Measurements from ENCODE around the gene GATB. TPM values are rescaled to one million over a fixed set of nuclear protein-coding genes. Genes with fewer than 3 reads are reported as not detected.

The GATB gene
- total and polyA plus RNA-seq, 12 donors: 17.2 to 59.8 (median 36.6) TPM

- H3K4me3 ChIP-seq: no peak overlapping the region
- WGBS, 4 donors: 77 to 84% (median 80%) methylated on average over 5 of the region's 5 CpGs
- H3K4me1 ChIP-seq (replicated peaks in 1 of 2): no peaks in the 10 kb centered on the region
- H3K9me3 ChIP-seq (replicated peaks in 1 of 3): no peaks in the 10 kb centered on the region
- intact Hi-C loops (cut with DNase I): no loop called here
- TF ChIP-seq POLR2A (IDR thresholded peaks at IDR 0.05) (no peak), CTCF (IDR thresholded peaks at IDR 0.05) (no peak)
- H3K27ac ChIP-seq: no peak overlapping the region
- H3K36me3 ChIP-seq (replicated peaks in 1 of 2): no peaks in the 10 kb centered on the region
- DNase-seq: no peak
- no peaks in the 10 kb centered on the region for H3K27me3 ChIP-seq
Measured at GRCh38 chr4:151785484-151786157, 24.8 kb upstream of the GATB start.

GRCh38 chr4:151784706-151785105 is 23.9 kb upstream of the GATB start:
- no peaks in the 10 kb centered on the region for H3K4me1 ChIP-seq (replicated peaks in 1 of 2)
- H3K27ac ChIP-seq: no peak overlapping the region
- DNase-seq: no peak
- no peaks in the 10 kb centered on the region for H3K36me3 ChIP-seq (replicated peaks in 1 of 2)
- intact Hi-C loops (cut with DNase I): no loop called here
- TF ChIP-seq CTCF (IDR thresholded peaks at IDR 0.05): no peak
- TF ChIP-seq POLR2A (IDR thresholded peaks at IDR 0.05): no peak
- WGBS, 4 donors: 56 to 73% (median 66%) methylated on average over 5 of the region's 5 CpGs
- no peaks in the 10 kb centered on the region for H3K9me3 ChIP-seq (replicated peaks in 1 of 3)
- H3K4me3 ChIP-seq: no peak overlapping the region
- no peaks in the 10 kb centered on the region for H3K27me3 ChIP-seq

- TF ChIP-seq POLR2A (IDR thresholded peaks at IDR 0.05) (no peak), CTCF (IDR thresholded peaks at IDR 0.05) (no peak)
- intact Hi-C loops (cut with DNase I): no loop called here
- no peak overlapping the region for H3K4me3 ChIP-seq
- DNase-seq: no peak
- no peaks in the 10 kb centered on the region for H3K27me3 ChIP-seq
- no peaks in the 10 kb centered on the region for H3K9me3 ChIP-seq (replicated peaks in 1 of 3)
- no peaks in the 10 kb centered on the region for H3K36me3 ChIP-seq (replicated peaks in 1 of 2)
- no peak overlapping the region for H3K27ac ChIP-seq
- H3K4me1 ChIP-seq (replicated peaks in 1 of 2): no peaks in the 10 kb centered on the region
Measured at GRCh38 chr4:151783867-151784266, 23.1 kb upstream of the GATB start.

- H3K9me3 ChIP-seq (replicated peaks in 1 of 3): no peaks in the 10 kb centered on the region
- TF ChIP-seq CTCF (IDR thresholded peaks at IDR 0.05) (no peak), POLR2A (IDR thresholded peaks at IDR 0.05) (no peak)
- no peaks in the 10 kb centered on the region for H3K27me3 ChIP-seq
- 43 to 64% (median 55%) methylated on average over 1 of the region's 1 CpG for WGBS, 4 donors
- H3K36me3 ChIP-seq (replicated peaks in 1 of 2): no peaks in the 10 kb centered on the region
- intact Hi-C loops (cut with DNase I): no loop called here
- H3K27ac ChIP-seq: no peak overlapping the region
- H3K4me1 ChIP-seq (replicated peaks in 1 of 2): no peaks in the 10 kb centered on the region
- DNase-seq: no peak
- H3K4me3 ChIP-seq: no peak overlapping the region
Measured at GRCh38 chr4:151782296-151782695, 21.5 kb upstream of the GATB start.

Data from adrenal gland (tissue), 12 donors.